Erythroblast (primary cell): ENCODE results near the gene NETO2.

Experiments
- GATA1 ChIP-seq: IDR thresholded peaks from 2 replicates; pipeline ENCODE4 v1.6.1; 2011; ENCODE audit warnings: low read depth, mild to moderate bottlenecking, control low read depth, low read length, moderate library complexity
- POLR2A ChIP-seq: IDR thresholded peaks from 2 replicates; pipeline ENCODE4 v1.6.1; 2011; ENCODE audit warnings: mild to moderate bottlenecking, low read length

DNA sequence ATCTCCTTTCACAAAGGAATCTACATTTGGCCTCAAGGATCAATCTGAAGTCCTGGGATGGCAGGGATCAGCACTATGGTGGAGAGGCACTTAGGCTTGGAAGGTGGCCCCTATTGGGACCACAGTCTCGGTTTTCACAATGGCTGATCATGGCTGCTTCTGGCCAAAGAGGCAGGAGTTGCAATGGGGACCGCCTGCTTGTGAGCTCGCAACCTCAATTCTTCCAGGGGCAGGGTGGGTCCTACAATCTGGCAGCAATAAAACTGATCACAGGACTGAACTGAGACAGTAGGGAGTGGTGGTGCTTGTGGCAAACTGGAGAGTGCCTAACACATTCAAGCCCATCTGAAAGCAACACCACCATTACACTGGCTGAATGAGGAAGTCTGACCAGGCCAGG, 83.1 kb downstream of the NETO2 start:
- no peak for TF ChIP-seq POLR2A
- TF ChIP-seq GATA1 = no peak
